ENCODE results near the gene RPS6KA1.
"Not testable (repeated sequence)": the region's sequence is repeated elsewhere in the genome, so short reads cannot be mapped to it uniquely, and the experiment has no call there.

The RPS6KA1 gene

GRCh38 chr1:26529655-26530409 lies at the start of gene RPS6KA1:
Gene RPS6KA1, plus strand, starts transcription at chr1:26529761. Its CDS starts 160 bp downstream, at chr1:26529921.
- DNase-seq (ENCODE audit: low read depth): peak; percentile 56

DNA sequence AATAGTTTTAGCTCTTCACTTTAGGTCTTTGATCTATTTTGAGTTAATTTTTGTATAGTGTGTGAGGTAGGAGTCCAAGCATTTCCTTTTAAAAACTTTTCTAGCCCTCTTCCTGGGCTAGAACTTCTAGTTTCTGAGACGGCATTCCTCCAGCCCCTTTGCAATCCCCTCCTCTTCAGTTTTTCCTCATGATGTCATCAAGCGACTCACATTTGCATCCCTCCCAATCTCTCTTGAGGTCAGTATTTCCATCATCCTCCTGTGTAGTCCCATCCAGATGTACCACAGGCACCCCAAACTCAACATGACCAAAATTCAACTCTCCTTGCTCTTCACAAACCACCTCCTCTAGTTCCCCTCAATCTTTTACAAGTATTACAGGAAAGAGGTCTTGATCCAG lies 46.6 kb upstream of the RPS6KA1 start:
- DNase-seq (ENCODE audit: low read depth): peak; percentile 81

- DNase-seq (ENCODE audit: low read depth): peak; percentile 80
Observed at GRCh38 chr1:26483980-26484379, 45.6 kb upstream of the RPS6KA1 start.

- no peak for DNase-seq (ENCODE audit: low read depth)
Observed at GRCh38 chr1:26490155-26490554, 39.4 kb upstream of the RPS6KA1 start.

GRCh38 chr1:26493267-26493666 lies 36.3 kb upstream of the RPS6KA1 start:
- DNase-seq (ENCODE audit: low read depth): no peak

DNA sequence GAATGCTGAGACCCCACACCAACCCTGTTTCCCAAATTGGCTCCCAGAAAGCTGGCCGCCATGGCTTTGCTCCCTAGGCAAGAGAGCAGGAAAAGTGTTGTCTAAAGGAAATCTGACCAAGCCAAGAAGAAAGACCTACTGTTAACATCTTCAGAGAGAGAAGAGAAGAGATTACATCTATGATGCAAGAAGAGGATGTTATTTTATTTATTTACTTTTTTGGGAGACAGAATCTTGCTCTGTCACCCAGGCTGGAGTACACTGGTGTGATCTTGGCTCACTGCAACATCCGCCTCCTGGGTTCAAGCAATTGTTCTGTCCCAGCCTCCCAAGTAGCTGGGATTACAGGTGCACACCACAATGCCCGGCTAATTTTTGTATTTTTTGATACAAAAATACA lies 35.6 kb upstream of the RPS6KA1 start:
- no peak for DNase-seq (ENCODE audit: low read depth)

GRCh38 chr1:26496861-26497260 lies 32.7 kb upstream of the RPS6KA1 start:
- DNase-seq (ENCODE audit: low read depth): no peak

GRCh38 chr1:26498894-26499293 lies 30.7 kb upstream of the RPS6KA1 start:
- no peak for DNase-seq (ENCODE audit: low read depth)

DNA sequence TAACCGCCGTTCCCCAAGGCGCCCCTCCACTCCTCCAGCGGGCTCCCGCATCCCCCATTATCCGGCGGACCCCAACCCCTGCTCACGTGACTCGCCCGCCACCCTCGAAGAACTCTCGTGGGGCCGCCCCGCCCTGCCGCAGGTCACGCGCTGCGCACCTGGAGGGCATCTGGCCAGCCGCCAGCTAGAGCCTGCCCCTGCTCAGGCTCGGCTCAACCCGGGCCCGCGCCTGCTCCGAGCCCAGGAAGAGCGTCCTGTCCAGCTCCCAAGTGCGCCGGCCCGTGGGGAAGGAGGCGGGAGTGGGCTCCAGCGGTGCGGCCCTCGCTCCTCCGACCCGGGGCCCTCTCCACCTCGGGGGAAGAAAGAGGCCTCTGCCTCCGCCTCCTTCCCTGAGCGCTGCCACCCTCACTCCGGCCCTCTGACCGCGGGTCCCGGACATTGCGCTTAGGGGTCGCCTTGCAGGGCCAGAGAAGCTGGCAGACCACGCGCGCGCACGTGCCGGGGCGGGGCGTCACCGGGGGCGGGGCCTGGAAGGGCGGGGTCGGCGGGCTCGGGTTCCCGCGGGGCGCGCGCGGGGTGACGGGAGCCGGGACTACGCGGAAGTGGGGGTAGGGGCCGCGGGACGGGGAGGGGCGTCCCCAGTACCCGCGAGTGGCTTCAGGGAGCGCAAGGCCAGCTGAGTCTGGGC lies 28.9 kb upstream of the RPS6KA1 start:
- DNase-seq (ENCODE audit: low read depth): peak; percentile 79

- peak; percentile 46 for DNase-seq (ENCODE audit: low read depth)
Observed at GRCh38 chr1:26510711-26511110, 18.9 kb upstream of the RPS6KA1 start.

- not testable (repeated sequence) for DNase-seq (ENCODE audit: low read depth)
Observed at GRCh38 chr1:26515836-26516235, 13.7 kb upstream of the RPS6KA1 start.

DNA sequence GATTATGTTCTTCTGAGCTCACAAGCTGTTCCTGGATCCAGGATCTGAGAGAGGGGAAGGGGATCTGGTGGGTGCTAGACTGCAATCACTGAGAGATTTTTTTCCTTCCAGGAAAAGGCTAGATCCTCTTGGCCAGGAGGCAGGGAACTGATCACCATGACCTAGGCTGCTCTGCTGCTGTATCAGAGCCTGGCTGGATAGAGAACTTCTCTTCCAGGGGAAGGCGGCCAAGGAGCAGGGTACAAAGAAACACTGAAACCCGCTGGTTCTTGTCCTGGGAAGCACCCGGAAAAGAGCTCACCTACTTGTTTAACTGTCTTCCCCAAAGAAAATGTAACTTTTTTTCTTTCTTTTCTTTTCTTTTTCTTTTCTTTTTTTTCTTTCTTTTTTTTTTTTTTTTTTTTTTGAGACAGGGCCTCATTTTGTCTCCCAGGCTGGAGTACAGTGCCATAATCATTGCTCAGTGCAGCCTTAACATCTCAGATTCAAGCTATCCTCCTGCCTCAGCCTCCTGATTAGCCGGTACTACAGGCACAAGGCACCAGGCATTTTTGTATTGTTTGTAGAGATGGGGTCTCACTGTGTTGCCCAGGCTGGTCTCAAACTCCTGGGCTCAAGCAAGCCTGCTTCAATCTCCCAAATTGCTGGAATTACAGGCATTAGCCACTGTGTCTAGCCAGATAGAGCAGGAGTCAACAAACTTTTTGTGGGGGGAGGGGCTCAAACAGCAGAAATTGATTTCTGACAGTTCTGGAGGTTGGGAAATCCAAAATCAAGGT lies 12.4 kb upstream of the RPS6KA1 start:
- no peak for DNase-seq (ENCODE audit: low read depth)

GRCh38 chr1:26517766-26518049 lies 11.9 kb upstream of the RPS6KA1 start:
- no peak for DNase-seq (ENCODE audit: low read depth)

- DNase-seq (ENCODE audit: low read depth): no peak
Observed at GRCh38 chr1:26518355-26518754, 11.2 kb upstream of the RPS6KA1 start.

- DNase-seq (ENCODE audit: low read depth): no peak
Observed at GRCh38 chr1:26520339-26520738, 9.2 kb upstream of the RPS6KA1 start.

DNA sequence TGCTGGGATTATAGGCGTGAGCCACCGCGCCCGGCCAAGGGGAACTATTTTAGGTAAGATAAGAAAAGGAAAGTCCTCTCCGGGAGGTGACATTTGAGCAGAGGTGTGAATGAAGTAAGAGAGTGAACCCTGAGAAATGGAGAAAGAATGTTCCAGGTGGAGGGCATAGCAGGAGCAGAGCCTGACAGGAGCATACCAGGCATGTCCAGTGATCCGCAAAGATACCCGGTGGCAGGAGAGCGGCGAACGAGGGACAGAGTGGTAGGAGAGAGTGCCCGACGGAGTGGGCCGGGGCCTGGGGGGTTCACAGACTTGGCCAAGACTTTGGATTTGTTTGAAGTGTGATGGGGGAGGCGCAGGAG lies 7.9 kb upstream of the RPS6KA1 start:
- DNase-seq (ENCODE audit: low read depth): no peak

GRCh38 chr1:26522073-26522472 lies 7.5 kb upstream of the RPS6KA1 start:
- DNase-seq (ENCODE audit: low read depth): no peak

- no peak for DNase-seq (ENCODE audit: low read depth)
Observed at GRCh38 chr1:26524181-26524580, 5.4 kb upstream of the RPS6KA1 start.

GRCh38 chr1:26526287-26526686 lies 3.3 kb upstream of the RPS6KA1 start:
- no peak for DNase-seq (ENCODE audit: low read depth)

- no peak for DNase-seq (ENCODE audit: low read depth)
Observed at GRCh38 chr1:26529405-26529654, 231 bp upstream of the RPS6KA1 start.

GRCh38 chr1:26530410-26530894 lies 891 bp downstream of the RPS6KA1 start:
- no peak for DNase-seq (ENCODE audit: low read depth)

DNA sequence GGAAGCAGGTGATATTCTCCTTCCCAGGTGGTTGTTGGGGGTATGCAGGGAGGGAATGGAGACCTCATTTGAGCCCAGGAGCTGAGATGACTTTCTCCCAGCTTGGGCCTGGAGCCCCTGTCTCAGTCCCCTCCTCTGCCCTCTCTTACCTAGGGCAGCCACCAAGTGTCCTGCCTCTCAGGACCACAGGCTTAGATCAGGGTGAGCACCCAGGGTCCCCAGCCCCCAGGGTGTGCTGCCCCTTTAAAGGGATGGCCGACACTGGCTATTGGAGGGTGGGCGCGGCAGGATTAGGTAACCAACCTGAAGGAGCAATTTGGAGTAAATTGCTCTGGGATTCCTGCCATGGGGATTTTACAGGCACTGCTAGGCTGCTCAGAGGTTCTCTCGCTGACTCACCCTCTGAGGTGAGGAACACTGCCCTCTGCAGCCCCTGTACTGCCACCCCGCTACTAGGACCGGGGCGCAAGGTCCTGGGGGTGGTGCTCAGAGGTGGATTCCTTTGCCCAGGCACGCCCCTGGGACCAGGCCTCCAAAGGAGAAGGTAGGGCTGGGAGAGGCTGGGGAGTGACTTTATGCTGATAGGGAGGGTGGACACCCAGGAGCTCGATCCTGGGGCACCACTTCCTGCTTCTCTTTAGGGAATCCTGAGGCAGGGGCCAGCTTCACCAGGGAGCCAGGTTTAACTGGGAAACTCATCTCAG lies 1.5 kb downstream of the RPS6KA1 start:
- peak; percentile 62 for DNase-seq (ENCODE audit: low read depth)

DNA sequence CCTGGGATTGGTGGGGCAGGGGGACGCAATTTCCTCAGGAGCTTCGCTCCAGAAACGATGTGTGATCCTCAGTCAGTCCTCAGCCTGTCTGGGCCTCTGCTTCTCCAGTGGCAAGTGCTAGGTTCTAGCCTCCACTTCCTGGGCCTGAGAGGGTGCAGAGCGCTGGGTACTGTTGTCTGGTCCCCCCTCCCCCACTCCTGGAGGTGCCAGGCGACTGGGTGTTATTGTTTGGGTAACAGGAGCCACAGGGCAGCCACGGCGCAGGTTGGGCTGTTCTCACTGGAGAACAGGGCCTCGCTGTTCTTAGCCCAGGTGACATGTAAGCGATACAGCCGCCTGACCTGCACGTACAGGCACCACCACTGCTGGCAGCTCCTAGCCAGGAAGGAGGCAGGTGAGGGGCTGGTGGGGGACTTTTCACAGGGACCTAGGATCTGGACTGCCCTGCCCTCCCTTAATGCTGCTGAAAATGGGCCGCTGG lies 2.1 kb downstream of the RPS6KA1 start:
- DNase-seq (ENCODE audit: low read depth): no peak

Data from EH (cell line).